Activated CD4-positive, alpha-beta memory T cell treated with anti-CD3 and anti-CD28 coated beads for 36 hours (primary cell): Measurements from ENCODE around the gene MRPL27. TPM values are rescaled to one million over a fixed set of nuclear protein-coding genes. Genes with fewer than 3 reads are reported as not detected.
A peak's percentile ranks its signal among the peaks of the same experiment; 100 is the strongest.

Experiments used
- CTCF ChIA-PET: fragments of 350-600 bp; sonication (Branson Sonifier 250); formaldehyde crosslinking; loops from one replicate; lab custom pipeline; 2021; ENCODE audit warnings: antibody characterized with exemption, inconsistent platforms; lab: Charles Lee
- POLR2A ChIA-PET: fragments of 350-600 bp; sonication (Branson Sonifier 250); formaldehyde crosslinking; loops from one replicate; lab custom pipeline; 2021; ENCODE audit warnings: antibody characterized with exemption; lab: Charles Lee
- DNase-seq: peaks from one replicate; pipeline ENCODE4 v3.0.0-alpha.2; 2020
- H3K27ac Mint-ChIP-seq: one replicate; pipeline ENCODE4 v1.8.0; 2021; ENCODE audit warnings: mixed read lengths
- H3K27me3 Mint-ChIP-seq: one replicate; pipeline ENCODE4 v1.8.0; 2021; ENCODE audit warnings: mixed read lengths
- H3K36me3 Mint-ChIP-seq: one replicate; pipeline ENCODE4 v1.8.0; 2021; ENCODE audit warnings: mixed read lengths
- H3K4me1 Mint-ChIP-seq: one replicate; pipeline ENCODE4 v1.8.0; 2021; ENCODE audit warnings: low read depth, mixed read lengths
- H3K4me3 Mint-ChIP-seq: one replicate; pipeline ENCODE4 v1.8.0; 2021; ENCODE audit warnings: mild to moderate bottlenecking, mixed read lengths
- H3K9me3 Mint-ChIP-seq: one replicate; pipeline ENCODE4 v1.8.0; 2021; ENCODE audit warnings: mixed read lengths
- intact Hi-C: fragments of 100-400 bp; cut with micrococcal nuclease; formaldehyde crosslinking; loops from one replicate; pipeline ENCODE4 v1.15.1; 2023
- total RNA-seq, 2 experiments: library from RNA; stranded (reverse); gene quantifications; one replicate each; pipeline ENCODE4 v1.2.3, GENCODE V29; 2021

The MRPL27 gene
- total RNA-seq, 2 experiments from 2014 or later: 53.9 to 64.5 TPM

- intact Hi-C loops: no loop called here
- Mint-ChIP-seq H3K27ac (no peak overlapping the region), H3K27me3 (no peaks in the 10 kb centered on the region), H3K9me3 (no peaks in the 10 kb centered on the region), H3K36me3 (peaks cover 38% of the 10 kb centered on the region), H3K4me1 (peaks cover 28% of the 10 kb centered on the region), H3K4me3 (peak overlapping the region; percentile 12)
- no peak for DNase-seq
- ChIA-PET POLR2A (no interaction called here), CTCF (interaction anchor here (0.6 to 5.9 kb wide), 3 partner anchors 7 to 282 kb away, joined by 3 to 50 read pairs (median 4); no protein-coding TSS in a partner anchor)
Measured at GRCh38 chr17:50370052-50370451, 2.9 kb downstream of the MRPL27 start.

- intact Hi-C loops: no loop called here
- Mint-ChIP-seq H3K27ac (no peak overlapping the region), H3K4me1 (peaks cover 23% of the 10 kb centered on the region), H3K9me3 (no peaks in the 10 kb centered on the region), H3K27me3 (no peaks in the 10 kb centered on the region), H3K36me3 (peaks cover 28% of the 10 kb centered on the region), H3K4me3 (no peak overlapping the region)
- no peak for DNase-seq
- POLR2A ChIA-PET: no interaction called here
- CTCF ChIA-PET: interaction anchor here (1.8 kb wide), 1 partner anchor 71 kb away, joined by 5 read pairs; no protein-coding TSS in a partner anchor
Measured at GRCh38 chr17:50367401-50367800, 5.6 kb downstream of the MRPL27 start.

GRCh38 chr17:50365649-50366393 is 7.2 kb downstream of the MRPL27 start:
- no peak for DNase-seq
- Mint-ChIP-seq H3K4me3 (no peak overlapping the region), H3K36me3 (peaks cover 20% of the 10 kb centered on the region), H3K4me1 (peaks cover 17% of the 10 kb centered on the region), H3K27me3 (no peaks in the 10 kb centered on the region), H3K9me3 (no peaks in the 10 kb centered on the region), H3K27ac (no peak overlapping the region)
- POLR2A ChIA-PET: interaction anchor here (0.6 kb wide), 1 partner anchor 31 kb away, joined by 3 read pairs; the partner anchor contains the start of gene LRRC59
- intact Hi-C loops: no loop called here
- CTCF ChIA-PET: interaction anchor here (2.2 kb wide), 1 partner anchor 17 kb away, joined by 6 read pairs; no protein-coding TSS in a partner anchor

- Mint-ChIP-seq H3K27ac (no peak overlapping the region), H3K36me3 (peaks cover 17% of the 10 kb centered on the region), H3K9me3 (no peaks in the 10 kb centered on the region), H3K4me3 (no peak overlapping the region), H3K4me1 (peaks cover 13% of the 10 kb centered on the region), H3K27me3 (no peaks in the 10 kb centered on the region)
- no peak for DNase-seq
- ChIA-PET CTCF (interaction anchor here (2.2 kb wide), 1 partner anchor 16 kb away, joined by 6 read pairs; no protein-coding TSS in a partner anchor), POLR2A (interaction anchor here (0.6 kb wide), 1 partner anchor 32 kb away, joined by 3 read pairs; the partner anchor contains the start of gene LRRC59)
- intact Hi-C loops: no loop called here
Measured at GRCh38 chr17:50365165-50365564, 7.8 kb downstream of the MRPL27 start.

GRCh38 chr17:50364715-50365114 is 8.3 kb downstream of the MRPL27 start:
- Mint-ChIP-seq H3K27ac (no peak overlapping the region), H3K36me3 (peaks cover 15% of the 10 kb centered on the region), H3K4me3 (no peak overlapping the region), H3K4me1 (peaks cover 9% of the 10 kb centered on the region), H3K27me3 (no peaks in the 10 kb centered on the region), H3K9me3 (no peaks in the 10 kb centered on the region)
- intact Hi-C loops: loop anchor here (5.0 kb wide), 1 partner anchor 33 kb away; the partner anchor contains the start of gene LRRC59
- no peak for DNase-seq
- ChIA-PET POLR2A (no interaction called here), CTCF (interaction anchor here (2.2 to 5.5 kb wide), 2 partner anchors 16 to 32 kb away, joined by 6 to 79 read pairs; partner anchors contain the start of gene LRRC59)

- POLR2A ChIA-PET: no interaction called here
- Mint-ChIP-seq H3K4me3 (no peak overlapping the region), H3K9me3 (no peaks in the 10 kb centered on the region), H3K27ac (no peak overlapping the region), H3K36me3 (peaks cover 15% of the 10 kb centered on the region), H3K27me3 (no peaks in the 10 kb centered on the region), H3K4me1 (peaks cover 9% of the 10 kb centered on the region)
- CTCF ChIA-PET: interaction anchor here (2.2 to 5.5 kb wide), 3 partner anchors 9 to 33 kb away, joined by 6 to 79 read pairs (median 50); partner anchors contain the start of genes EME1, LRRC59 and MRPL27
- no peak for DNase-seq
- intact Hi-C loops: loop anchor here (5.0 kb wide), 1 partner anchor 33 kb away; the partner anchor contains the start of gene LRRC59
Measured at GRCh38 chr17:50364061-50364458, 8.9 kb downstream of the MRPL27 start.

GRCh38 chr17:50363217-50364060 is 9.5 kb downstream of the MRPL27 start:
- Mint-ChIP-seq H3K27me3 (no peaks in the 10 kb centered on the region), H3K27ac (no peak overlapping the region), H3K4me1 (peaks cover 9% of the 10 kb centered on the region), H3K4me3 (no peak overlapping the region), H3K36me3 (peaks cover 15% of the 10 kb centered on the region), H3K9me3 (no peaks in the 10 kb centered on the region)
- peak; percentile 4 for DNase-seq
- intact Hi-C loops: loop anchor here (5.0 kb wide), 1 partner anchor 34 kb away; the partner anchor contains the start of gene LRRC59
- CTCF ChIA-PET: interaction anchor here (1.4 to 5.5 kb wide), 7 partner anchors 9 to 163 kb away, joined by 8 to 79 read pairs (median 37); partner anchors contain the start of genes COL1A1, EME1, LRRC59 and MRPL27
- POLR2A ChIA-PET: interaction anchor here (1.4 kb wide), 1 partner anchor 10 kb away, joined by 5 read pairs; no protein-coding TSS in a partner anchor

GRCh38 chr17:50362661-50363060 is 10.3 kb downstream of the MRPL27 start:
- Mint-ChIP-seq H3K4me1 (peaks cover 9% of the 10 kb centered on the region), H3K27me3 (no peaks in the 10 kb centered on the region), H3K36me3 (peaks cover 15% of the 10 kb centered on the region), H3K27ac (peak overlapping the region; percentile 75), H3K4me3 (no peak overlapping the region), H3K9me3 (no peaks in the 10 kb centered on the region)
- DNase-seq: peak; percentile 2
- ChIA-PET CTCF (interaction anchor here (0.6 to 5.5 kb wide), 25 partner anchors 10 to 270 kb away, joined by 3 to 79 read pairs (median 6); partner anchors contain the start of genes COL1A1, EME1, LRRC59 and MRPL27), POLR2A (interaction anchor here (0.6 to 1.9 kb wide), 4 partner anchors 9 to 236 kb away, joined by 3 to 12 read pairs (median 5); partner anchors contain the start of gene LRRC59)
- intact Hi-C loops: loop anchor here (1.0 to 5.0 kb wide), 2 partner anchors 35 to 117 kb away; partner anchors contain the start of gene LRRC59

- no peak overlapping the region for H3K4me3 Mint-ChIP-seq
- CTCF ChIA-PET: interaction anchor here (0.6 to 5.5 kb wide), 31 partner anchors 11 to 804 kb away, joined by 3 to 79 read pairs (median 4); partner anchors contain the start of genes COL1A1, EME1, LRRC59 and MRPL27
- DNase-seq: peak; percentile 75
- H3K4me1 Mint-ChIP-seq: peaks cover 9% of the 10 kb centered on the region
- intact Hi-C loops: loop anchor here (1.0 to 5.0 kb wide), 2 partner anchors 35 to 117 kb away; partner anchors contain the start of gene LRRC59
- H3K9me3 Mint-ChIP-seq: no peaks in the 10 kb centered on the region
- H3K36me3 Mint-ChIP-seq: peaks cover 16% of the 10 kb centered on the region
- peak overlapping the region; percentile 75 for H3K27ac Mint-ChIP-seq
- POLR2A ChIA-PET: interaction anchor here (0.9 to 1.9 kb wide), 6 partner anchors 9 to 63 kb away, joined by 3 to 12 read pairs (median 3); partner anchors contain the start of genes EME1 and LRRC59
- H3K27me3 Mint-ChIP-seq: no peaks in the 10 kb centered on the region
Measured at GRCh38 chr17:50361561-50362480, 11.2 kb downstream of the MRPL27 start.

- peaks cover 9% of the 10 kb centered on the region for H3K4me1 Mint-ChIP-seq
- no peaks in the 10 kb centered on the region for H3K9me3 Mint-ChIP-seq
- intact Hi-C loops: loop anchor here (5.0 kb wide), 1 partner anchor 37 kb away; the partner anchor contains the start of gene LRRC59
- H3K27me3 Mint-ChIP-seq: no peaks in the 10 kb centered on the region
- ChIA-PET POLR2A (interaction anchor here (0.9 to 1.9 kb wide), 3 partner anchors 13 to 37 kb away, joined by 3 to 12 read pairs (median 3); partner anchors contain the start of genes EME1 and LRRC59), CTCF (interaction anchor here (1.0 to 5.5 kb wide), 11 partner anchors 9 to 803 kb away, joined by 3 to 79 read pairs (median 6); partner anchors contain the start of genes EME1, LRRC59, MRPL27 and XYLT2)
- peaks cover 15% of the 10 kb centered on the region for H3K36me3 Mint-ChIP-seq
- DNase-seq: peak; percentile 7
- no peak overlapping the region for H3K27ac Mint-ChIP-seq
- H3K4me3 Mint-ChIP-seq: no peak overlapping the region
Measured at GRCh38 chr17:50360486-50361115, 12.4 kb downstream of the MRPL27 start.
